ENCODE measurements around the gene ERC2.

The ERC2 gene

GRCh38 chr3:55623786-55624185, 844.5 kb downstream of the ERC2 start:
- H3K27ac ChIP-seq: no peak overlapping the region
- H3K27me3 ChIP-seq (ENCODE audit: control insufficient read depth, insufficient read depth, low read length): no peaks in the 10 kb centered on the region
- no peak overlapping the region for H2AFZ ChIP-seq
- H3K36me3 ChIP-seq (ENCODE audit: control insufficient read depth, insufficient read depth, low read length): no peaks in the 10 kb centered on the region
- H3K4me2 ChIP-seq (ENCODE audit: low read length): no peak overlapping the region
- H3K4me3 ChIP-seq (ENCODE audit: low read depth, low read length): no peak overlapping the region
- no peaks in the 10 kb centered on the region for H3K9me3 ChIP-seq (ENCODE audit: control insufficient read depth, low read length)
- H3K9ac ChIP-seq: no peak overlapping the region
- no peaks in the 10 kb centered on the region for H3K79me2 ChIP-seq
- peaks cover 12% of the 10 kb centered on the region for H3K4me1 ChIP-seq
- TF ChIP-seq, protein P1, sequence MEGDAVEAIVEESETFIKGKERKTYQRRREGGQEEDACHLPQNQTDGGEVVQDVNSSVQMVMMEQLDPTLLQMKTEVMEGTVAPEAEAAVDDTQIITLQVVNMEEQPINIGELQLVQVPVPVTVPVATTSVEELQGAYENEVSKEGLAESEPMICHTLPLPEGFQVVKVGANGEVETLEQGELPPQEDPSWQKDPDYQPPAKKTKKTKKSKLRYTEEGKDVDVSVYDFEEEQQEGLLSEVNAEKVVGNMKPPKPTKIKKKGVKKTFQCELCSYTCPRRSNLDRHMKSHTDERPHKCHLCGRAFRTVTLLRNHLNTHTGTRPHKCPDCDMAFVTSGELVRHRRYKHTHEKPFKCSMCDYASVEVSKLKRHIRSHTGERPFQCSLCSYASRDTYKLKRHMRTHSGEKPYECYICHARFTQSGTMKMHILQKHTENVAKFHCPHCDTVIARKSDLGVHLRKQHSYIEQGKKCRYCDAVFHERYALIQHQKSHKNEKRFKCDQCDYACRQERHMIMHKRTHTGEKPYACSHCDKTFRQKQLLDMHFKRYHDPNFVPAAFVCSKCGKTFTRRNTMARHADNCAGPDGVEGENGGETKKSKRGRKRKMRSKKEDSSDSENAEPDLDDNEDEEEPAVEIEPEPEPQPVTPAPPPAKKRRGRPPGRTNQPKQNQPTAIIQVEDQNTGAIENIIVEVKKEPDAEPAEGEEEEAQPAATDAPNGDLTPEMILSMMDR (IDR thresholded peaks at IDR 0.05): no peak

DNA sequence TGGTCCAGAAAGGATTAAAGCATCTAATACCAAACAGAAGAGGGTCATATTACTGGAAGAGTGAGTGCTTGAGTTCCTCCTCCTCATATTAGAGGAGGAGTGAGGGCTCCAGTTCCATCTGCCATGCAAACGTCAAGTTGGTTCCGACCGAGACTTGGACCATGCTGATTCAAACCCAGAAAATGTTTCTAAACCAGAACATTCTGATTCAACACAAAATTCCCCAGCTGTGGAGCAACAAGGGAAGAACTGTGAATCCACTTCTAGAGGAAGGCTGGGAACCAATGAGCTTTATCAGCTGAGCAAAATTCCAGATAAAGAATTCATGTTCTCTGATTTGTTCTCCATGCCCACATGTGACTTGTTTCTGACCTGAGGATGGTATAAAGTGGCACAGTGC, 845.5 kb downstream of the ERC2 start:
- no peak overlapping the region for H3K9ac ChIP-seq
- TF ChIP-seq, protein P1 (IDR thresholded peaks at IDR 0.05): no peak
- no peaks in the 10 kb centered on the region for H3K36me3 ChIP-seq (ENCODE audit: control insufficient read depth, insufficient read depth, low read length)
- H3K79me2 ChIP-seq: no peaks in the 10 kb centered on the region
- no peak overlapping the region for H3K4me2 ChIP-seq (ENCODE audit: low read length)
- no peaks in the 10 kb centered on the region for H3K27me3 ChIP-seq (ENCODE audit: control insufficient read depth, insufficient read depth, low read length)
- peak overlapping the region; percentile 29 for H2AFZ ChIP-seq
- H3K4me3 ChIP-seq (ENCODE audit: low read depth, low read length): no peak overlapping the region
- H3K27ac ChIP-seq: no peak overlapping the region
- H3K9me3 ChIP-seq (ENCODE audit: control insufficient read depth, low read length): no peaks in the 10 kb centered on the region
- peaks cover 12% of the 10 kb centered on the region for H3K4me1 ChIP-seq

- TF ChIP-seq, protein P1 (IDR thresholded peaks at IDR 0.05): no peak
- no peaks in the 10 kb centered on the region for H3K27me3 ChIP-seq (ENCODE audit: control insufficient read depth, insufficient read depth, low read length)
- H3K9ac ChIP-seq: no peak overlapping the region
- H2AFZ ChIP-seq: no peak overlapping the region
- no peaks in the 10 kb centered on the region for H3K9me3 ChIP-seq (ENCODE audit: control insufficient read depth, low read length)
- no peak overlapping the region for H3K4me3 ChIP-seq (ENCODE audit: low read depth, low read length)
- no peaks in the 10 kb centered on the region for H3K79me2 ChIP-seq
- H3K4me1 ChIP-seq: peaks cover 12% of the 10 kb centered on the region
- H3K36me3 ChIP-seq (ENCODE audit: control insufficient read depth, insufficient read depth, low read length): no peaks in the 10 kb centered on the region
- H3K27ac ChIP-seq: no peak overlapping the region
- no peak overlapping the region for H3K4me2 ChIP-seq (ENCODE audit: low read length)
Measured at GRCh38 chr3:55622116-55622515, 846.2 kb downstream of the ERC2 start.

DNA sequence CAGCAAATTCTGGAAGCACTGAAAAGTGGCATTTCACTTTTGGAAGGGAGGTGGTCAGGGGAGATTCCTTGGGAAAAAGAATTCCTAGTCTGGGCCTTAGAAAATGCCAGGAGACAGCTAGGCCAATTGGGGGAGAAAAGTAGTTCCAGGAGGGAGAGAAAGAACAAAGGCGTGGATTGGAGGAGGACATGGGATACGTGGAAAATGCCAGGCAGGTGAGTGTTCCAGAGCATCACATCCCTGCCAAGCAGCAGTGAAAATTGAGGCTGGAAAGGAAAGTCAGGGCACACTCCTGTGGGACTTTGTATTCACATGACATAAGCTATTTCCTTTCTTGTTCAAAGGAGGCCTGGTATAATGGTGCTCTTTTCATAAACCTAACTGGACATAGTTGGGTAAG, 846.6 kb downstream of the ERC2 start:
- no peak overlapping the region for H3K4me3 ChIP-seq (ENCODE audit: low read depth, low read length)
- TF ChIP-seq, protein P1 (IDR thresholded peaks at IDR 0.05): no peak
- H3K4me2 ChIP-seq (ENCODE audit: low read length): no peak overlapping the region
- no peak overlapping the region for H3K9ac ChIP-seq
- no peaks in the 10 kb centered on the region for H3K79me2 ChIP-seq
- H2AFZ ChIP-seq: no peak overlapping the region
- no peaks in the 10 kb centered on the region for H3K9me3 ChIP-seq (ENCODE audit: control insufficient read depth, low read length)
- peaks cover 12% of the 10 kb centered on the region for H3K4me1 ChIP-seq
- no peaks in the 10 kb centered on the region for H3K27me3 ChIP-seq (ENCODE audit: control insufficient read depth, insufficient read depth, low read length)
- no peaks in the 10 kb centered on the region for H3K36me3 ChIP-seq (ENCODE audit: control insufficient read depth, insufficient read depth, low read length)
- no peak overlapping the region for H3K27ac ChIP-seq

DNA sequence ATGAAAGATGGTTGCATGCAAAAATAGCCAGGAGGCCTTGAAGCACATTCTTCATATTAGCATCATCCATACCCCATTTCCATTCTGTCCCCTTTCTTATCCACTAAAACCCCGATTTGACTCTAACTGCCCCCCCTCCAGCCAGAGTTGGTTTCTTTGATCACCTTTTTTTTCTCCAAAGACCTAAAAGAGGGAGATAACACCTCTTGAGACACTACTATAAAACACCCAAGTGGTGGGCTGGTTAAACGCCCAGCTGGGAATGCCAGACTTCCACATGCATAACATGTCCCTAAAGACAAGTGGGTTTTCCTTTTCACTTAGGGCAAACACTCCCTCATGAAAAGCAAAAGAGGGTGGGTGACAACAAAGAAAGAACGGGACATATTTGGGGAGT, 847.2 kb downstream of the ERC2 start:
- Histone ChIP-seq H3K79me2 (no peaks in the 10 kb centered on the region), H3K9me3 (ENCODE audit: control insufficient read depth, low read length) (no peaks in the 10 kb centered on the region), H3K27ac (no peak overlapping the region), H3K4me3 (ENCODE audit: low read depth, low read length) (no peak overlapping the region), H3K4me1 (peaks cover 12% of the 10 kb centered on the region), H3K9ac (no peak overlapping the region), H2AFZ (no peak overlapping the region), H3K27me3 (ENCODE audit: control insufficient read depth, insufficient read depth, low read length) (no peaks in the 10 kb centered on the region), H3K36me3 (ENCODE audit: control insufficient read depth, insufficient read depth, low read length) (no peaks in the 10 kb centered on the region), H3K4me2 (ENCODE audit: low read length) (no peak overlapping the region)
- TF ChIP-seq, protein P1 (IDR thresholded peaks at IDR 0.05): no peak
